Measurements from ENCODE around the gene HTD2. TPM values are rescaled to one million over a fixed set of nuclear protein-coding genes. Genes with fewer than 3 reads are reported as not detected.

HTD2 gene
- total RNA-seq, 1 experiment from 2014 or later = 18.2 TPM

GRCh38 chr3:58350627-58351013 lies 44.3 kb downstream of the HTD2 start:
- Histone ChIP-seq H3K4me3 (ENCODE audit: insufficient read depth, low read depth, low read length) (no peak overlapping the region), H3K36me3 (replicated peaks; ENCODE audit: control insufficient read depth, insufficient read depth, low read length) (no peaks in the 10 kb centered on the region), H3K27me3 (ENCODE audit: control insufficient read depth, insufficient read depth, low read length) (no peaks in the 10 kb centered on the region)
- no peak for DNase-seq

GRCh38 chr3:58351920-58352319 lies 45.6 kb downstream of the HTD2 start:
- Histone ChIP-seq H3K27me3 (ENCODE audit: control insufficient read depth, insufficient read depth, low read length) (no peaks in the 10 kb centered on the region), H3K36me3 (replicated peaks; ENCODE audit: control insufficient read depth, insufficient read depth, low read length) (no peaks in the 10 kb centered on the region), H3K4me3 (ENCODE audit: insufficient read depth, low read depth, low read length) (no peak overlapping the region)
- peak; percentile 35 for DNase-seq

GRCh38 chr3:58352626-58353025 lies 46.3 kb downstream of the HTD2 start:
- no peak for DNase-seq
- no peaks in the 10 kb centered on the region for H3K36me3 ChIP-seq (replicated peaks; ENCODE audit: control insufficient read depth, insufficient read depth, low read length)
- no peaks in the 10 kb centered on the region for H3K27me3 ChIP-seq (ENCODE audit: control insufficient read depth, insufficient read depth, low read length)
- no peak overlapping the region for H3K4me3 ChIP-seq (ENCODE audit: insufficient read depth, low read depth, low read length)

- no peak for DNase-seq
- Histone ChIP-seq H3K36me3 (replicated peaks; ENCODE audit: control insufficient read depth, insufficient read depth, low read length) (no peaks in the 10 kb centered on the region), H3K4me3 (ENCODE audit: insufficient read depth, low read depth, low read length) (no peak overlapping the region), H3K27me3 (ENCODE audit: control insufficient read depth, insufficient read depth, low read length) (no peaks in the 10 kb centered on the region)
Observed at GRCh38 chr3:58353722-58354553, 47.6 kb downstream of the HTD2 start.

GRCh38 chr3:58355179-58355578 lies 48.9 kb downstream of the HTD2 start:
- H3K27me3 ChIP-seq (ENCODE audit: control insufficient read depth, insufficient read depth, low read length) = no peaks in the 10 kb centered on the region
- H3K4me3 ChIP-seq (ENCODE audit: insufficient read depth, low read depth, low read length) = no peak overlapping the region
- no peak for DNase-seq
- H3K36me3 ChIP-seq (replicated peaks; ENCODE audit: control insufficient read depth, insufficient read depth, low read length) = no peaks in the 10 kb centered on the region

- no peaks in the 10 kb centered on the region for H3K27me3 ChIP-seq (ENCODE audit: control insufficient read depth, insufficient read depth, low read length)
- H3K36me3 ChIP-seq (replicated peaks; ENCODE audit: control insufficient read depth, insufficient read depth, low read length) = no peaks in the 10 kb centered on the region
- DNase-seq = no peak
- no peak overlapping the region for H3K4me3 ChIP-seq (ENCODE audit: insufficient read depth, low read depth, low read length)
Observed at GRCh38 chr3:58356054-58356453, 49.7 kb downstream of the HTD2 start.

GRCh38 chr3:58357402-58357801 lies 51.1 kb downstream of the HTD2 start:
- H3K4me3 ChIP-seq (ENCODE audit: insufficient read depth, low read depth, low read length) = no peak overlapping the region
- no peak for DNase-seq
- H3K27me3 ChIP-seq (ENCODE audit: control insufficient read depth, insufficient read depth, low read length) = no peaks in the 10 kb centered on the region
- H3K36me3 ChIP-seq (replicated peaks; ENCODE audit: control insufficient read depth, insufficient read depth, low read length) = no peaks in the 10 kb centered on the region

DNA sequence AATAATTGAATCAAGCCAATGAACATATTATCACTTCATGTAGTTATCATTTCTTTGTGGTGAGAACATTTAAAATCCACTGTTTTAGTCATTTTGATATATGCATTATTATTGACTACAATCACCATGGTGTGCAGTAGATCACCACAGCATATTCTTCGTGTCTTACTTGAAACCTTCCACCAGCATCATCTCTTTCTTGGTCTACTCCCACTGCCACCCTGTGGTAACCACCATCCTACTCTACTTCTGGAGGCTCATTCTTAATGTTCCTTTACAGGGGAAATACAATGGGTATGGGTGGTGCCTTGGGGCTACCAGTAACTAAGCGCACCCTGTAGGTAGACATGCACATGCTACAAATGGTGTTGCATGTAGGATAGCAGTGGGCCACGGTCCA lies 51.8 kb downstream of the HTD2 start:
- DNase-seq = no peak
- Histone ChIP-seq H3K4me3 (ENCODE audit: insufficient read depth, low read depth, low read length) (no peak overlapping the region), H3K36me3 (replicated peaks; ENCODE audit: control insufficient read depth, insufficient read depth, low read length) (no peaks in the 10 kb centered on the region), H3K27me3 (ENCODE audit: control insufficient read depth, insufficient read depth, low read length) (no peaks in the 10 kb centered on the region)

DNA sequence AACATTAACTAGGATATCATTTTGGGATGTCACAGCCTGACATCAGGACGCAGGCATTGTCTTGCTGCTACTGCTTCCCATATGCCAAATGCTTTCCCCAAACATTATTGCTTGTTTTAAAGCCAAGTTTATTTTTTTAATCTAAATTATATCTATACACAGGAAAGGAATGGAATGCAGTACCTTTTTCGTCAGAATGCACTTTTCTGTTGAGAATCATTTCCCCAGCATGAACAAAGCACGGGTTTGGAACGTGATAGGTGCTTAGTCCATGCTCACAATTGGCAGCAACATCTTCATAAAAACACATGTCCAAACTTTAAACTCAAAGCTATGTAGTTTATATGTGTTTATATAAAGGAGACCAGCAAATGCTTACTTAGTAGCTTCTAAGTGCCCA lies 52.5 kb downstream of the HTD2 start:
- Histone ChIP-seq H3K27me3 (ENCODE audit: control insufficient read depth, insufficient read depth, low read length) (no peaks in the 10 kb centered on the region), H3K36me3 (replicated peaks; ENCODE audit: control insufficient read depth, insufficient read depth, low read length) (no peaks in the 10 kb centered on the region), H3K4me3 (ENCODE audit: insufficient read depth, low read depth, low read length) (no peak overlapping the region)
- DNase-seq = no peak

DNA sequence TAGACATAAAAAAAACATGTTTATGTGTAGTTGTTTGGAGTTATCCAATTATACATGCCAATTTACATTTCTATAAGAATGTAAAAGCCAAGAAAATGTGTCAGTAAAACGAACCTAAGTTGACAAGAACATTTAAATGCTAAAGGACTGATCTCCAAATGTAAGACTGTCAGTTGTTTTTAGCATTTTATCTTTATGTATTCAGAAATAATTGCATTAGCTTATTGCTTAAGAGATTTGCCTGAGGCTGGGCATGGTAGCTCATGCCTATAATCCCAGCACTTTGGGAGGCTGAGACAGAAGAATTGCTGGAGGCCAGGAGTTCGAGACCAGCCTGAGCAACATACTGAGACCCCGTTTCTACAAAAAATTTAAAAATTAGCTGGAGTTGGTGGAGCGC lies 53.3 kb downstream of the HTD2 start:
- DNase-seq = no peak
- H3K27me3 ChIP-seq (ENCODE audit: control insufficient read depth, insufficient read depth, low read length) = no peaks in the 10 kb centered on the region
- no peaks in the 10 kb centered on the region for H3K36me3 ChIP-seq (replicated peaks; ENCODE audit: control insufficient read depth, insufficient read depth, low read length)
- no peak overlapping the region for H3K4me3 ChIP-seq (ENCODE audit: insufficient read depth, low read depth, low read length)

DNA sequence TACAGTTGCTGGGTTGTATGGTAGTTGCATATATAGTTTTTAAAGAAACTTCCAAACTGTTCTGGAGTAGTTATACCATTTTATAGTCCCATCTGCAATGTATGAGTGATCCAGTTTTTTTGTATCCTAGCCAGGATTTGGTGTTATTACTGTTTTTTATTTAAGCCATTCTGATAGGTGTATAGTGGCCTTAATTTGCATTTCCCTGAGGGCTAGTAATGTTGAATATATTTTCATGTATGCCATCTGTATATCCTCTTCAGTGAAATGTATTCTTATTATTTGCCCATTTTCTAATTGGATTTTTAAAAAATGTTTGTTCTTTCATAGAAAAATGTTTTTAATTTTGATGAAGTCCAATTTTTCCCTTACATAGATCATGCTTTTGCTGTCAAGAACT lies 55.5 kb downstream of the HTD2 start:
- Histone ChIP-seq H3K36me3 (replicated peaks; ENCODE audit: control insufficient read depth, insufficient read depth, low read length) (no peaks in the 10 kb centered on the region), H3K27me3 (ENCODE audit: control insufficient read depth, insufficient read depth, low read length) (no peaks in the 10 kb centered on the region), H3K4me3 (ENCODE audit: insufficient read depth, low read depth, low read length) (no peak overlapping the region)
- no peak for DNase-seq

- H3K36me3 ChIP-seq (replicated peaks; ENCODE audit: control insufficient read depth, insufficient read depth, low read length) = no peaks in the 10 kb centered on the region
- H3K27me3 ChIP-seq (ENCODE audit: control insufficient read depth, insufficient read depth, low read length) = no peaks in the 10 kb centered on the region
- no peak overlapping the region for H3K4me3 ChIP-seq (ENCODE audit: insufficient read depth, low read depth, low read length)
- no peak for DNase-seq
Observed at GRCh38 chr3:58366699-58367098, 60.4 kb downstream of the HTD2 start.

GRCh38 chr3:58369038-58369437 lies 62.7 kb downstream of the HTD2 start:
- no peak overlapping the region for H3K4me3 ChIP-seq (ENCODE audit: insufficient read depth, low read depth, low read length)
- DNase-seq = no peak
- no peaks in the 10 kb centered on the region for H3K27me3 ChIP-seq (ENCODE audit: control insufficient read depth, insufficient read depth, low read length)
- no peaks in the 10 kb centered on the region for H3K36me3 ChIP-seq (replicated peaks; ENCODE audit: control insufficient read depth, insufficient read depth, low read length)

Data from H7 (cell line).